AG04450 (cell line): Measurements from ENCODE around the gene CCDC40. TPM values are rescaled to one million over a fixed set of nuclear protein-coding genes. Genes with fewer than 3 reads are reported as not detected.

ENCODE experiments used
- CTCF ChIA-PET: fragments of 300-600, 350-600 bp; formaldehyde crosslinking; extraction: SDS; loops from one replicate; lab custom pipeline; 2022; ENCODE audit warnings: antibody characterized with exemption, inconsistent platforms; lab: Charles Lee
- POLR2A ChIA-PET: fragments of 350-600 bp; formaldehyde crosslinking; extraction: SDS; loops from one replicate; lab custom pipeline; 2021; ENCODE audit warnings: antibody characterized with exemption, inconsistent platforms; lab: Yijun Ruan, JAX
- DNase-seq: peaks from one replicate; pipeline ENCODE4 v3.0.0-alpha.2; 2011; ENCODE audit warnings: low read depth, low spot score
- H3K27ac ChIP-seq: one replicate; pipeline ENCODE4 v1.5.1; 2012; ENCODE audit warnings: low read depth, low read length, control low read depth
- H3K27me3 ChIP-seq: one replicate; pipeline ENCODE4 v1.6.0; 2012; ENCODE audit warnings: low read length; ENCODE audit not compliant: control insufficient read depth, insufficient read depth
- H3K4me3 ChIP-seq: 2 replicates; pipeline ENCODE4 v1.5.1; 2011; ENCODE audit warnings: mild to moderate bottlenecking, low read depth, low read length, control low read depth
- H3K9me3 ChIP-seq: 2 replicates; pipeline ENCODE4 v1.5.1; 2012; ENCODE audit warnings: low read length; ENCODE audit not compliant: control insufficient read depth, insufficient read depth
- polyA plus RNA-seq: library from polyadenylated mRNA; depleted of rRNA; stranded (reverse); fragments of >200 nt; gene quantifications from 2 replicates; pipeline ENCODE4 v1.2.3, GENCODE V29; 2011
- TF ChIP-seq, protein P1 (sequence below): IDR thresholded peaks from 2 replicates; pipeline ENCODE4 v1.5.1; 2011; ENCODE audit warnings: low read depth, low read length, control low read depth, inconsistent platforms

The CCDC40 gene
- polyA plus RNA-seq, 1 experiment = 2.4 TPM

DNA sequence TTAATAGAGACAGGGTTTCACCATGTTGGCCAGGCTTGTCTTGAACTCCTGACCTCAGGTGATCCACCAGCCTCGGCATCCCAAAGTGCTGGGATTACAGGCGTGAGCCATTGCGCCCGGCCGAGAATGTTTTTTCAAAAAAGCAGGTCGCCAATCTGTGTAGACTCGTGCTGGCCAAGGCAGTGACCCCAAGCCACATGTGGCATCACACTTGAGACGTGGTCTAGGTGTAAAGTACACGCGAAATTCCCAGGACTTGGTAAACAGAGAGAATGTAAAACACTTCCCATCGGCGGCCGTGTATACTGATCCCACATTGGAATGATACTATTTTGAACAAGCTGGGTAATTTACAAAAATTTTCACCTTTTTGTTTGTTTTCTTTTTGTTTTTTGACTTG lies 41.8 kb upstream of the CCDC40 start:
- Histone ChIP-seq H3K9me3 (no peaks in the 10 kb centered on the region; the same call in 1 of the 2 replicates), H3K27ac (no peak overlapping the region), H3K27me3 (no peaks in the 10 kb centered on the region), H3K4me3 (no peak overlapping the region)
- ChIA-PET CTCF (interaction anchor here (0.8 to 7.3 kb wide), 3 partner anchors 11 to 155 kb away, joined by 3 to 73 read pairs (median 4); partner anchors contain the start of gene CBX4), POLR2A (interaction anchor here (1.7 kb wide), 1 partner anchor 156 kb away, joined by 8 read pairs; the partner anchor contains the start of gene CBX4)
- no peak for DNase-seq
- TF ChIP-seq, protein P1, sequence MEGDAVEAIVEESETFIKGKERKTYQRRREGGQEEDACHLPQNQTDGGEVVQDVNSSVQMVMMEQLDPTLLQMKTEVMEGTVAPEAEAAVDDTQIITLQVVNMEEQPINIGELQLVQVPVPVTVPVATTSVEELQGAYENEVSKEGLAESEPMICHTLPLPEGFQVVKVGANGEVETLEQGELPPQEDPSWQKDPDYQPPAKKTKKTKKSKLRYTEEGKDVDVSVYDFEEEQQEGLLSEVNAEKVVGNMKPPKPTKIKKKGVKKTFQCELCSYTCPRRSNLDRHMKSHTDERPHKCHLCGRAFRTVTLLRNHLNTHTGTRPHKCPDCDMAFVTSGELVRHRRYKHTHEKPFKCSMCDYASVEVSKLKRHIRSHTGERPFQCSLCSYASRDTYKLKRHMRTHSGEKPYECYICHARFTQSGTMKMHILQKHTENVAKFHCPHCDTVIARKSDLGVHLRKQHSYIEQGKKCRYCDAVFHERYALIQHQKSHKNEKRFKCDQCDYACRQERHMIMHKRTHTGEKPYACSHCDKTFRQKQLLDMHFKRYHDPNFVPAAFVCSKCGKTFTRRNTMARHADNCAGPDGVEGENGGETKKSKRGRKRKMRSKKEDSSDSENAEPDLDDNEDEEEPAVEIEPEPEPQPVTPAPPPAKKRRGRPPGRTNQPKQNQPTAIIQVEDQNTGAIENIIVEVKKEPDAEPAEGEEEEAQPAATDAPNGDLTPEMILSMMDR = no peak

GRCh38 chr17:79995696-79996095 lies 40.7 kb upstream of the CCDC40 start:
- Histone ChIP-seq H3K27me3 (no peaks in the 10 kb centered on the region), H3K27ac (no peak overlapping the region), H3K4me3 (no peak overlapping the region), H3K9me3 (no peaks in the 10 kb centered on the region; the same call in 1 of the 2 replicates)
- DNase-seq = no peak
- ChIA-PET POLR2A (no interaction called here), CTCF (interaction anchor here (7.3 kb wide), 1 partner anchor 10 kb away, joined by 73 read pairs; no protein-coding TSS in a partner anchor)
- TF ChIP-seq, protein P1 = no peak

- ChIA-PET CTCF (interaction anchor here (0.8 to 7.3 kb wide), 3 partner anchors 9 to 12 kb away, joined by 4 to 73 read pairs (median 6); no protein-coding TSS in a partner anchor), POLR2A (no interaction called here)
- Histone ChIP-seq H3K4me3 (no peak overlapping the region), H3K9me3 (no peaks in the 10 kb centered on the region; the same call in 1 of the 2 replicates), H3K27me3 (no peaks in the 10 kb centered on the region), H3K27ac (no peak overlapping the region)
- TF ChIP-seq, protein P1 = no peak
- no peak for DNase-seq
Observed at GRCh38 chr17:79996291-79996690, 40.2 kb upstream of the CCDC40 start.

- no peak overlapping the region for H3K27ac ChIP-seq
- ChIA-PET CTCF (interaction anchor here (0.8 to 1.2 kb wide), 2 partner anchors 8 to 11 kb away, joined by 4 to 6 read pairs; no protein-coding TSS in a partner anchor), POLR2A (no interaction called here)
- TF ChIP-seq, protein P1 = no peak
- H3K27me3 ChIP-seq = no peaks in the 10 kb centered on the region
- no peaks in the 10 kb centered on the region; the same call in 1 of the 2 replicates for H3K9me3 ChIP-seq
- H3K4me3 ChIP-seq = no peak overlapping the region
- no peak for DNase-seq
Observed at GRCh38 chr17:79997011-79997660, 39.3 kb upstream of the CCDC40 start.

DNA sequence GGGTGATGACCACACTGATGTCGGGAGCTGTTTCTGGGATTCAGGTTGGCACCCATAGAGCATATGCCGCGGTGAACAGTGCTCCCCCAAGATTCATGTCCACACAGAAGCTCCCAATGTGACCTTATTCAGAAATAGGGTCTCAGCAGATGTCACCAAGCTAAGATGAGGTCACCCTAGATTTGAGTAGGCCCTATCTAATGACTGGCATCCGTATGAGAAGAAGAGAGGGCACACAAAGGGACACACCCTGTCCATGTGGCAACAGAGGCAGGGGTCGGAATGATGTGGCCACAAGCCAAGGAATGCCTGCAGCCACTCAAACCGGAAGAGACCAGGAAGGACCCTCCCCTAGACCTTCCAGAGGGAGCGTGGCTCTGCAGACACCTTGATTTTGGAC lies 36.3 kb upstream of the CCDC40 start:
- POLR2A ChIA-PET = no interaction called here
- Histone ChIP-seq H3K27me3 (no peaks in the 10 kb centered on the region), H3K27ac (no peak overlapping the region), H3K9me3 (no peaks in the 10 kb centered on the region; the same call in 1 of the 2 replicates), H3K4me3 (no peak overlapping the region)
- TF ChIP-seq, protein P1 = no peak
- CTCF ChIA-PET = interaction anchor here (2.8 kb wide), 1 partner anchor 8 kb away, joined by 21 read pairs; no protein-coding TSS in a partner anchor
- no peak for DNase-seq
